Natural killer cell (primary cell): Measurements from ENCODE around the gene FXYD3. TPM values are rescaled to one million over a fixed set of nuclear protein-coding genes. Genes with fewer than 3 reads are reported as not detected.

Experiments
- ATAC-seq, 3 donors: fragments of 150-1000 bp in 2 of 3; fragments of 200-7000 bp in 1 of 3; cut with Tn5 transposase; 1 replicate in 1 of 3; 2 replicates in 2 of 3; pipeline ENCODE4 v1.10.0; 2021; ENCODE audit warnings: mild to moderate bottlenecking in 2 of 3, moderate library complexity in 2 of 3
- DNase-seq, 2 donors: peaks; one replicate each; pipeline versions ENCODE4 v3.0.0 to v3.0.0-alpha.2; 2013 to 2021; ENCODE audit warnings: mixed read lengths in 1 of 2
- H3K27ac ChIP-seq: one replicate; pipeline ENCODE4 v1.5.1; 2013; ENCODE audit warnings: mild to moderate bottlenecking, low read length
- H3K27me3 ChIP-seq: one replicate; pipeline ENCODE4 v1.6.1; 2013; ENCODE audit warnings: low read length; ENCODE audit not compliant: control insufficient read depth, insufficient read depth
- H3K36me3 ChIP-seq: one replicate; pipeline ENCODE4 v1.6.1; 2013; ENCODE audit warnings: low read length; ENCODE audit not compliant: control insufficient read depth, insufficient read depth
- H3K4me1 ChIP-seq: one replicate; pipeline ENCODE4 v1.6.1; 2013; ENCODE audit warnings: low read length; ENCODE audit not compliant: control insufficient read depth, insufficient read depth
- H3K4me3 ChIP-seq: one replicate; pipeline ENCODE4 v1.5.1; 2013; ENCODE audit warnings: low read length
- H3K9me3 ChIP-seq: one replicate; pipeline ENCODE4 v1.6.1; 2013; ENCODE audit warnings: low read length; ENCODE audit not compliant: control insufficient read depth, insufficient read depth
- H3K27ac Mint-ChIP-seq, 2 donors: one replicate each; pipeline ENCODE4 v1.8.0; 2022; ENCODE audit warnings: mild to moderate bottlenecking in 2 of 2, mixed read lengths in 2 of 2, moderate library complexity in 1 of 2
- H3K27me3 Mint-ChIP-seq, 2 donors: one replicate each; pipeline ENCODE4 v1.8.0; 2022; ENCODE audit warnings: low read depth in 2 of 2, mixed read lengths in 2 of 2
- H3K36me3 Mint-ChIP-seq: one replicate; pipeline ENCODE4 v1.8.0; 2022; ENCODE audit warnings: mixed read lengths
- H3K4me1 Mint-ChIP-seq, 2 donors: one replicate each; pipeline ENCODE4 v1.8.0; 2022; ENCODE audit warnings: mixed read lengths in 2 of 2
- H3K4me3 Mint-ChIP-seq: one replicate; pipeline ENCODE4 v1.8.0; 2022; ENCODE audit warnings: mild to moderate bottlenecking, moderate library complexity, mixed read lengths
- H3K9me3 Mint-ChIP-seq, 2 donors: one replicate each; pipeline ENCODE4 v1.8.0; 2022; ENCODE audit warnings: mixed read lengths in 2 of 2
- CTCF ChIP-seq: fragments of 200-600 bp; IDR thresholded peaks from one replicate; pipeline ENCODE4 v1.8.0; 2022; ENCODE audit warnings: antibody characterized with exemption
- WGBS: methylation state at CpG from one replicate; pipeline ENCODE4 v1.1.7; 2013; ENCODE audit warnings: missing lambda C conversion rate; ENCODE audit not compliant: insufficient coverage; 5-methylcytosine and 5-hydroxymethylcytosine counted together
- intact Hi-C: fragments of 100-400 bp; cut with micrococcal nuclease; formaldehyde crosslinking; loops from one replicate; pipeline ENCODE4 v1.14.2; 2022
- total RNA-seq, 4 donors: library from RNA; stranded (reverse); fragments of 120-200 nt in 1 of 4; gene quantifications; one replicate each; pipeline versions ENCODE4 v1.2.3 to v1.2.4, GENCODE V29; 2013 to 2022

Gene FXYD3
- total RNA-seq, 3 donors from 2014 or later (not counting 1 experiment from before 2014, with no cell fraction given) = not detected

GRCh38 chr19:35090506-35091214 is 25.0 kb upstream of the FXYD3 start:
- 19% methylated on average over 35 of the region's 36 CpGs for WGBS
- H3K27ac Mint-ChIP-seq = no peak overlapping the region
- Histone ChIP-seq H3K4me3 (no peak overlapping the region), H3K27ac (no peak overlapping the region), H3K4me1 (peaks cover 22% of the 10 kb centered on the region), H3K36me3 (no peaks in the 10 kb centered on the region), H3K9me3 (no peaks in the 10 kb centered on the region), H3K27me3 (peaks cover 6% of the 10 kb centered on the region)
- ATAC-seq = peak in 2 of 3 donors; percentile 82 to 84
- no peaks in the 10 kb centered on the region for H3K9me3 Mint-ChIP-seq
- no peaks in the 10 kb centered on the region for H3K36me3 Mint-ChIP-seq
- peak; percentile 61 for TF ChIP-seq CTCF
- no peak overlapping the region for H3K4me3 Mint-ChIP-seq
- intact Hi-C loops = loop anchor here (1.0 kb wide), 1 partner anchor 23 kb away; no protein-coding TSS in a partner anchor
- peaks cover 13 to 14% of the 10 kb centered on the region in 2 donors for H3K4me1 Mint-ChIP-seq
- H3K27me3 Mint-ChIP-seq = peaks cover 0 to 7% of the 10 kb centered on the region in 2 donors
- peak in 1 of 2 donors; percentile 73 for DNase-seq

GRCh38 chr19:35093430-35093829 is 22.2 kb upstream of the FXYD3 start:
- no peak for TF ChIP-seq CTCF
- Mint-ChIP-seq H3K27me3 (peaks cover 0 to 9% of the 10 kb centered on the region in 2 donors), H3K4me1 (no peaks in the 10 kb centered on the region), H3K36me3 (no peaks in the 10 kb centered on the region), H3K9me3 (no peaks in the 10 kb centered on the region), H3K27ac (no peak overlapping the region), H3K4me3 (no peak overlapping the region)
- peaks cover 6% of the 10 kb centered on the region for H3K27me3 ChIP-seq
- H3K36me3 ChIP-seq = no peaks in the 10 kb centered on the region
- intact Hi-C loops = no loop called here
- H3K4me3 ChIP-seq = no peak overlapping the region
- DNase-seq (no peak), ATAC-seq (no peak)
- H3K4me1 ChIP-seq = peaks cover 4% of the 10 kb centered on the region
- H3K27ac ChIP-seq = no peak overlapping the region
- H3K9me3 ChIP-seq = no peaks in the 10 kb centered on the region
- WGBS = 97% methylated on average over 5 of the region's 5 CpGs

GRCh38 chr19:35093941-35094647 is 21.5 kb upstream of the FXYD3 start:
- WGBS = 85% methylated on average over 11 of the region's 11 CpGs
- Histone ChIP-seq H3K4me1 (peaks cover 4% of the 10 kb centered on the region), H3K4me3 (no peak overlapping the region), H3K36me3 (no peaks in the 10 kb centered on the region), H3K27me3 (peaks cover 6% of the 10 kb centered on the region), H3K27ac (no peak overlapping the region), H3K9me3 (no peaks in the 10 kb centered on the region)
- Mint-ChIP-seq H3K4me3 (no peak overlapping the region), H3K36me3 (no peaks in the 10 kb centered on the region), H3K27me3 (peaks cover 0 to 9% of the 10 kb centered on the region in 2 donors), H3K9me3 (no peaks in the 10 kb centered on the region), H3K4me1 (no peaks in the 10 kb centered on the region), H3K27ac (no peak overlapping the region)
- intact Hi-C loops = no loop called here
- ATAC-seq = no peak
- TF ChIP-seq CTCF = no peak
- no peak for DNase-seq
